ENCODE measurements around the gene PCCA. TPM values are rescaled to one million over a fixed set of nuclear protein-coding genes. Genes with fewer than 3 reads are reported as not detected.

PCCA gene
- total RNA-seq, 1 donor from 2014 or later = 66.8 TPM

DNA sequence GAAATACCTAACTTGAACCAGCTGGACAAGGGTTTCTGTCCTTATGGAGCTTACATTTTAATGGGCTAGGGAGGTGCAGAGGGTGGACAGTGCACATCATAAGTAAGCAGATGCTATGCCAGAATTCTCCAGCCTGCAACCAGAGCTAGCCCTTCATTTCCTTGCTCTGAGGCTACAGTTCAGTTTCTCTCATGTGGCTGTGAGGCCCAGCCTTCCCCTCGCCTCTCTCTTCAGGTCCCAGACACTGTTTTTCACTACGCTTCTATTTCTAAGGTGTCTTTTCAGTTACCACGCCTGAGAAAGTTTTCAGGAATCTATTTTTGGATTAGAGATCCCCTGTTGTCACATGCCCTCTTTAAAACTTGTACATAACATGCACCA, 141.9 kb downstream of the PCCA start:
- H3K9me3 Mint-ChIP-seq (ENCODE audit: unreplicated experiment) = no peaks in the 10 kb centered on the region
- H3K36me3 Mint-ChIP-seq (ENCODE audit: unreplicated experiment) = no peaks in the 10 kb centered on the region
- no peak for DNase-seq
- H3K27ac Mint-ChIP-seq (ENCODE audit: unreplicated experiment) = no peak overlapping the region
- peaks cover 18% of the 10 kb centered on the region for H3K4me1 Mint-ChIP-seq (ENCODE audit: low read depth, unreplicated experiment)
- H3K4me3 Mint-ChIP-seq (ENCODE audit: unreplicated experiment) = no peak overlapping the region
- TF ChIP-seq, protein P1, sequence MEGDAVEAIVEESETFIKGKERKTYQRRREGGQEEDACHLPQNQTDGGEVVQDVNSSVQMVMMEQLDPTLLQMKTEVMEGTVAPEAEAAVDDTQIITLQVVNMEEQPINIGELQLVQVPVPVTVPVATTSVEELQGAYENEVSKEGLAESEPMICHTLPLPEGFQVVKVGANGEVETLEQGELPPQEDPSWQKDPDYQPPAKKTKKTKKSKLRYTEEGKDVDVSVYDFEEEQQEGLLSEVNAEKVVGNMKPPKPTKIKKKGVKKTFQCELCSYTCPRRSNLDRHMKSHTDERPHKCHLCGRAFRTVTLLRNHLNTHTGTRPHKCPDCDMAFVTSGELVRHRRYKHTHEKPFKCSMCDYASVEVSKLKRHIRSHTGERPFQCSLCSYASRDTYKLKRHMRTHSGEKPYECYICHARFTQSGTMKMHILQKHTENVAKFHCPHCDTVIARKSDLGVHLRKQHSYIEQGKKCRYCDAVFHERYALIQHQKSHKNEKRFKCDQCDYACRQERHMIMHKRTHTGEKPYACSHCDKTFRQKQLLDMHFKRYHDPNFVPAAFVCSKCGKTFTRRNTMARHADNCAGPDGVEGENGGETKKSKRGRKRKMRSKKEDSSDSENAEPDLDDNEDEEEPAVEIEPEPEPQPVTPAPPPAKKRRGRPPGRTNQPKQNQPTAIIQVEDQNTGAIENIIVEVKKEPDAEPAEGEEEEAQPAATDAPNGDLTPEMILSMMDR (IDR thresholded peaks at IDR 0.05; ENCODE audit: partially characterized antibody, unreplicated experiment) = no peak
- H3K27me3 Mint-ChIP-seq (ENCODE audit: unreplicated experiment) = no peaks in the 10 kb centered on the region

DNA sequence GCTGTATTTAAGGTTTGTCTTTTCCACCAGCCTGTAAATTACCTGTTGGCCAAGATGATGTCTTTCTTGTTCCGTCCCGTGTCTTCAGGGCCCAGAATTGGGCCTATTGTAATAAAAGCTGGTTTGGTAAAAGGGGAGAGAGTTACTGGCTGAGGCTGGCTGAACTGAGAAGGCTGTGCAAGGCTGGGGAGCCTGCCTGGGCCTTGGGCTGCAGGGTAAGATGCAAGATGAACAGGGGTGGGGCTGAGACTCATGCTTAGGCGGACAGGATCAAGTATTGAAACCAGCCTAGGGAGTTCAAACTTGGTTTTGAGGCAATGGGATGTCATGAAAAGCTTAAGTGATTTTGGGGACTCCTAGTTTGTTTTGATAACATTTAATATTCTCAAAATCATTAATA, 142.3 kb downstream of the PCCA start:
- Mint-ChIP-seq H3K27me3 (ENCODE audit: unreplicated experiment) (no peaks in the 10 kb centered on the region), H3K9me3 (ENCODE audit: unreplicated experiment) (no peaks in the 10 kb centered on the region), H3K36me3 (ENCODE audit: unreplicated experiment) (no peaks in the 10 kb centered on the region), H3K4me3 (ENCODE audit: unreplicated experiment) (no peak overlapping the region), H3K27ac (ENCODE audit: unreplicated experiment) (no peak overlapping the region), H3K4me1 (ENCODE audit: low read depth, unreplicated experiment) (peaks cover 18% of the 10 kb centered on the region)
- TF ChIP-seq, protein P1 (IDR thresholded peaks at IDR 0.05; ENCODE audit: partially characterized antibody, unreplicated experiment) = no peak
- DNase-seq = peak; percentile 24

DNA sequence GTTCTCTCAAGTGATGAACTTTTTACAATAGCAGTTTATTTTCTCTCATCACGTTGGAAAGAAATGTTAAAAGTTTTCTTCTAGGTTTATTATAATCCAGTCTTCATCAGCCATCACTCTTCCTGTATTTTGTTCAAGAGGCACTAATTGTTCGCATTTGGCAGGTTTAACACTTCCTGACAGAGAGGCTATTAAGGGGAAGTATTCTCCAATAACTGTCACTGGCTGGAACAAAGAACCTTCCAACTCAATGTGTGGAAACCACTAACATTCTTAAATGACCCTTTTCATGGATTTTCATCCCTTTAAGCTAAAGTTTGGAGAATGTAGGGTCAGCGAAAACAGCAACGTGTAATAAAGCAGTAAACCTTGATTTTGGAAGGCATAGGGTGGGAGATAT, 145.1 kb downstream of the PCCA start:
- Mint-ChIP-seq H3K9me3 (ENCODE audit: unreplicated experiment) (no peaks in the 10 kb centered on the region), H3K36me3 (ENCODE audit: unreplicated experiment) (no peaks in the 10 kb centered on the region), H3K27me3 (ENCODE audit: unreplicated experiment) (no peaks in the 10 kb centered on the region), H3K27ac (ENCODE audit: unreplicated experiment) (no peak overlapping the region), H3K4me1 (ENCODE audit: low read depth, unreplicated experiment) (peaks cover 18% of the 10 kb centered on the region), H3K4me3 (ENCODE audit: unreplicated experiment) (no peak overlapping the region)
- DNase-seq = no peak
- TF ChIP-seq, protein P1 (IDR thresholded peaks at IDR 0.05; ENCODE audit: partially characterized antibody, unreplicated experiment) = no peak

DNA sequence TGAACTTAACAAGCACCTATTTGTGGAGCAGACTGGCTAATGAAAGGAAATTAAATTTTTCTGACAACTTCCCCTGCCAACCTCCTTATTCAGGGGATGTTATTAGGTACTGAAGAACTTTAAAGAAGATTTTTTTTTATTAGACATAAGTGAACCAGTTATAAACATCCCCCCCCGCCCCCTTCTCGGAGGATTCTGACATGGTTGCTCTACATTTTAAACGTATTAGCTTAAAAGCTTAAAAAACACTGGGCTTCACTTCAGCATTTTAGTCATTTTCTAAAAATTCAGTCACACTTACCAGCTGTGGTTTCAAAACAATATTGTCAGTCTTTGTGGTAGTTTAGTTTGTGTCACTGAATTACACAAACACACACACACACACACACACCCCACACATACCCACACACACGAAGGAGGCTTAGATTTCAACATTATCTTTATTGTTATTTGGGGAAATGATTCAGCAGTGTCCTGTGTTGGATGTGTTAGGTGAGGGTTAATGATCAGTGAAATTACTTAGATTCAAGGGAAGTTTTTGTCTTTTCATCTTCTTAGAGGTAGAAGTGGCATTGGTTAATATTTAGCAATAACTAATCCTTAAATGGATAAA, 145.7 kb downstream of the PCCA start:
- H3K4me3 Mint-ChIP-seq (ENCODE audit: unreplicated experiment) = no peak overlapping the region
- no peaks in the 10 kb centered on the region for H3K27me3 Mint-ChIP-seq (ENCODE audit: unreplicated experiment)
- no peak for DNase-seq
- H3K36me3 Mint-ChIP-seq (ENCODE audit: unreplicated experiment) = no peaks in the 10 kb centered on the region
- no peaks in the 10 kb centered on the region for H3K9me3 Mint-ChIP-seq (ENCODE audit: unreplicated experiment)
- TF ChIP-seq, protein P1 (IDR thresholded peaks at IDR 0.05; ENCODE audit: partially characterized antibody, unreplicated experiment) = no peak
- H3K4me1 Mint-ChIP-seq (ENCODE audit: low read depth, unreplicated experiment) = peaks cover 18% of the 10 kb centered on the region
- H3K27ac Mint-ChIP-seq (ENCODE audit: unreplicated experiment) = no peak overlapping the region

DNA sequence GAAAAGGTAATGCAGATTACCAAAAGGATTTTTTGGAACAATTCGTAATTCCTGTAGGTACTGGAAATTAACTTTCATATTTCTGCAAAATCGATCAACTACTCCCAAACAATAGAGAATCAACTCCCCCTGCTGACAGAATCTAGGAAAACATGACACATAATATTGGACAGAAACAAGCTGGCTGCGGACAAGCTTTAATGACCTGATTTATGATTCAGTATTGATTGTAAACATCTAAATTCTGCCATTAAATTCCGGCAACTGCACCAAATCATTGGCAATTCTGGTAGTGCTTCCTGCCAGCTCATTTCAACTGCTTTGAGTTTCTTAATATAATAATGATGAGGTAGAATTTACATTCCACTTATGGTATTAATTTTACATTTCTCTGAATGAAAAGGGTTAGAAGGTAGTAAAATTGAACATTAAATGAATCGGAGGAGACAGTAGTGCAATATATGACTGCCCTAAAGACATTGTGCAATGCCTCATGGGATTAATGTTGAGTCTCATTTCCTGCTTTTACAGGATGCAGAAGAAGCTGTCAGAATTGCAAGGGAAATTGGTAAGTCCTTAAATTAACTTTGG, 146.5 kb downstream of the PCCA start:
- Mint-ChIP-seq H3K27me3 (ENCODE audit: unreplicated experiment) (no peaks in the 10 kb centered on the region), H3K36me3 (ENCODE audit: unreplicated experiment) (no peaks in the 10 kb centered on the region), H3K27ac (ENCODE audit: unreplicated experiment) (peak overlapping the region; percentile 2), H3K4me3 (ENCODE audit: unreplicated experiment) (no peak overlapping the region), H3K4me1 (ENCODE audit: low read depth, unreplicated experiment) (peaks cover 21% of the 10 kb centered on the region), H3K9me3 (ENCODE audit: unreplicated experiment) (no peaks in the 10 kb centered on the region)
- DNase-seq = no peak
- TF ChIP-seq, protein P1 (IDR thresholded peaks at IDR 0.05; ENCODE audit: partially characterized antibody, unreplicated experiment) = peak; percentile 70

All from glutamatergic neuron (in vitro differentiated cells).